ENCODE results near the gene CALY.

- no peak for TF ChIP-seq TCF12 (IDR thresholded peaks at IDR 0.05)
- TF ChIP-seq CTCF (IDR thresholded peaks at IDR 0.05): no peak
- TF ChIP-seq FOXM1 (IDR thresholded peaks at IDR 0.05; ENCODE audit: low read depth): no peak
- no peak for TF ChIP-seq POLR2AphosphoS5 (IDR thresholded peaks at IDR 0.05; ENCODE audit: low read depth, low read length)
- TF ChIP-seq USF2 (IDR thresholded peaks at IDR 0.05; ENCODE audit: borderline replicate concordance, low read depth, low read length): no peak
- no peak for TF ChIP-seq CHD2 (IDR thresholded peaks at IDR 0.05; ENCODE audit: low read length, partially characterized antibody)
- TF ChIP-seq MXI1 (IDR thresholded peaks at IDR 0.05; ENCODE audit: low read depth, low read length): no peak
- TF ChIP-seq EZH2phosphoT487 (IDR thresholded peaks at IDR 0.05; ENCODE audit: borderline replicate concordance, low read depth): no peak
- no peak for TF ChIP-seq MEF2A (IDR thresholded peaks at IDR 0.05; ENCODE audit: borderline replicate concordance, low read depth)
- no peak for TF ChIP-seq YY1 (IDR thresholded peaks at IDR 0.05; ENCODE audit: low read depth)
- TF ChIP-seq ELF1 (IDR thresholded peaks at IDR 0.05): no peak
- TF ChIP-seq SMC3 (IDR thresholded peaks at IDR 0.05; ENCODE audit: low read depth, low read length): no peak
- no peak for TF ChIP-seq RFX5 (IDR thresholded peaks at IDR 0.05; ENCODE audit: low read length)
Observed at GRCh38 chr10:133362846-133363245, 26.1 kb upstream of the CALY start.

All from SK-N-SH (cell line).